GM23338 (cell line): ENCODE results near the gene ILF2. TPM values are rescaled to one million over a fixed set of nuclear protein-coding genes. Genes with fewer than 3 reads are reported as not detected.

Experiments used
- ATAC-seq: fragments of 200-7000 bp; cut with Tn5 transposase; 3 replicates; pipeline ENCODE4 v1.9.1; 2020
- DNase-seq: peaks from one replicate; pipeline ENCODE4 v3.0.0-alpha.2; 2015; ENCODE audit warnings: low spot score
- H2AFZ ChIP-seq: fragments of 200-600 bp; sonication (generic); 2 replicates; pipeline ENCODE4 v1.8.0; 2016; ENCODE audit warnings: antibody characterized with exemption, mild to moderate bottlenecking, moderate library complexity
- H3F3A ChIP-seq: fragments of 200-600 bp; sonication (generic); replicated peaks from 2 replicates; pipeline ENCODE4 v1.8.0; 2017; ENCODE audit warnings: antibody characterized with exemption, mixed run types, low read depth
- H3K27ac ChIP-seq: fragments of 200-600 bp; sonication (generic); 2 replicates; pipeline ENCODE4 v1.6.1; 2016; ENCODE audit warnings: low read depth
- H3K27me3 ChIP-seq: fragments of 200-600 bp; sonication (generic); 2 replicates; pipeline ENCODE4 v1.8.0; 2016; ENCODE audit warnings: mild to moderate bottlenecking, mixed run types, moderate library complexity; ENCODE audit not compliant: insufficient read depth
- H3K36me3 ChIP-seq: fragments of 200-600 bp; sonication (generic); 2 replicates; pipeline ENCODE4 v1.8.0; 2016; ENCODE audit warnings: mild to moderate bottlenecking; ENCODE audit not compliant: insufficient read depth
- H3K4me1 ChIP-seq: fragments of 200-600 bp; sonication (generic); 2 replicates; pipeline ENCODE4 v1.8.0; 2016; ENCODE audit warnings: mild to moderate bottlenecking, moderate library complexity; ENCODE audit not compliant: insufficient read depth
- H3K4me2 ChIP-seq: fragments of 200-600 bp; sonication (generic); 2 replicates; pipeline ENCODE4 v1.7.1; 2017; ENCODE audit warnings: mixed run types
- H3K4me3 ChIP-seq: fragments of 200-600 bp; sonication (generic); 2 replicates; pipeline ENCODE4 v1.6.1; 2016; ENCODE audit warnings: mixed run types
- H3K79me2 ChIP-seq: fragments of 200-600 bp; sonication (generic); replicated peaks from 2 replicates; pipeline ENCODE4 v1.8.0; 2017; ENCODE audit warnings: mild to moderate bottlenecking; ENCODE audit not compliant: insufficient read depth
- H3K9me2 ChIP-seq: fragments of 200-600 bp; sonication (generic); 2 replicates; pipeline ENCODE4 v1.8.0; 2017; ENCODE audit not compliant: insufficient read depth
- H4K20me1 ChIP-seq: fragments of 200-600 bp; sonication (generic); replicated peaks from 2 replicates; pipeline ENCODE4 v1.8.0; 2017; ENCODE audit warnings: mild to moderate bottlenecking; ENCODE audit not compliant: insufficient read depth
- H3K27ac Mint-ChIP-seq: 2 replicates; pipeline ENCODE4 v1.8.0; 2020; ENCODE audit warnings: inconsistent platforms, mild to moderate bottlenecking, moderate library complexity, mixed read lengths
- H3K27me3 Mint-ChIP-seq: 3 replicates; pipeline ENCODE4 v1.8.0; 2022; ENCODE audit warnings: low read depth, mild to moderate bottlenecking, moderate library complexity, mixed read lengths, inconsistent platforms; ENCODE audit not compliant: insufficient read depth, poor library complexity
- H3K36me3 Mint-ChIP-seq: 3 replicates; pipeline ENCODE4 v1.8.0; 2021; ENCODE audit warnings: low read depth, mild to moderate bottlenecking, inconsistent platforms, moderate library complexity, mixed read lengths
- H3K4me1 Mint-ChIP-seq: 3 replicates; pipeline ENCODE4 v1.8.0; 2020; ENCODE audit warnings: mild to moderate bottlenecking, inconsistent platforms, mixed read lengths
- H3K4me3 Mint-ChIP-seq: 3 replicates; pipeline ENCODE4 v1.8.0; 2021; ENCODE audit warnings: moderate library complexity, mild to moderate bottlenecking, inconsistent platforms, mixed read lengths
- H3K9me3 Mint-ChIP-seq: 3 replicates; pipeline ENCODE4 v1.8.0; 2020; ENCODE audit warnings: moderate library complexity, mild to moderate bottlenecking, inconsistent platforms, mixed read lengths
- CREB1 ChIP-seq: fragments of 250-450 bp; sonication (Bioruptor Pico); IDR thresholded peaks from 2 replicates; pipeline ENCODE4 v1.5.0; 2020; ENCODE audit warnings: low read depth, mild to moderate bottlenecking, moderate library complexity
- EZH2 ChIP-seq: fragments of 200-600 bp; sonication (generic); IDR thresholded peaks from one replicate; pipeline ENCODE4 v1.8.0; 2017; ENCODE audit warnings: antibody characterized with exemption, mild to moderate bottlenecking, low read depth; ENCODE audit not compliant: unreplicated experiment
- EZH2phosphoT487 ChIP-seq: fragments of 200-600 bp; sonication (generic); IDR thresholded peaks from one replicate; pipeline ENCODE4 v1.8.1; 2018; ENCODE audit warnings: antibody characterized with exemption; ENCODE audit not compliant: unreplicated experiment
- JUNB ChIP-seq: IDR thresholded peaks from one replicate; pipeline ENCODE4 v1.6.1; 2016; ENCODE audit warnings: antibody characterized with exemption; ENCODE audit not compliant: unreplicated experiment
- NANOG ChIP-seq: IDR thresholded peaks from 2 replicates; pipeline ENCODE4 v1.6.1; 2016; ENCODE audit warnings: antibody characterized with exemption, borderline replicate concordance
- POLR2AphosphoS5 ChIP-seq: IDR thresholded peaks from 2 replicates; pipeline ENCODE4 v1.6.1; 2016; ENCODE audit warnings: antibody characterized with exemption, low read depth
- STAT1 ChIP-seq: IDR thresholded peaks from one replicate; pipeline ENCODE4 v1.6.1; 2016; ENCODE audit warnings: antibody characterized with exemption; ENCODE audit not compliant: unreplicated experiment
- ZNF114 ChIP-seq: fragments of 250-450 bp; sonication (Bioruptor Pico); IDR thresholded peaks from 2 replicates; pipeline ENCODE4 v1.5.0; 2020; ENCODE audit warnings: mild to moderate bottlenecking, moderate library complexity
- ZNF331 ChIP-seq: fragments of 250-450 bp; sonication (Bioruptor Pico); IDR thresholded peaks from 2 replicates; pipeline ENCODE4 v1.5.0; 2020; ENCODE audit warnings: low read depth, mild to moderate bottlenecking, moderate library complexity
- polyA plus RNA-seq: library from polyadenylated mRNA; unstranded; fragments of >200 nt; fragmentation: Nextera tagmentation; extraction: Ambion mirVana; gene quantifications from 2 replicates; pipeline ENCODE4 v1.2.1, GENCODE V29; 2016
- total RNA-seq: library from RNA; depleted of rRNA; stranded (reverse); fragments of >200 nt; shearing (Covaris generic); gene quantifications from 2 replicates; pipeline ENCODE4 v1.2.3, GENCODE V29; 2014
- TF ChIP-seq, protein P1 (sequence below): IDR thresholded peaks from 2 replicates; pipeline ENCODE4 v1.6.1; 2016; ENCODE audit warnings: antibody characterized with exemption
- TF ChIP-seq, protein P2 (sequence below): fragments of 250-450 bp; sonication (Bioruptor Pico); IDR thresholded peaks from 2 replicates; pipeline ENCODE4 v1.5.0; 2020; ENCODE audit warnings: mild to moderate bottlenecking, moderate library complexity
- TF ChIP-seq, protein P3 (sequence below), 2 experiments: fragments of 200-600 bp in 1 of 2; sonication (generic) in 1 of 2; conservative IDR thresholded peaks; 2 replicates each; pipeline versions ENCODE4 v1.5.1 to v1.6.1; 2016 to 2017; ENCODE audit warnings: antibody characterized with exemption in 2 of 2, low read depth in 2 of 2, mild to moderate bottlenecking in 2 of 2, moderate library complexity in 1 of 2
- TF ChIP-seq, protein P4 (sequence below): IDR thresholded peaks from one replicate; pipeline ENCODE4 v1.6.1; 2018; ENCODE audit warnings: antibody characterized with exemption; ENCODE audit not compliant: unreplicated experiment

The ILF2 gene
- total and polyA plus RNA-seq, 2 experiments from 2014 or later, result 214 to 337 TPM

DNA sequence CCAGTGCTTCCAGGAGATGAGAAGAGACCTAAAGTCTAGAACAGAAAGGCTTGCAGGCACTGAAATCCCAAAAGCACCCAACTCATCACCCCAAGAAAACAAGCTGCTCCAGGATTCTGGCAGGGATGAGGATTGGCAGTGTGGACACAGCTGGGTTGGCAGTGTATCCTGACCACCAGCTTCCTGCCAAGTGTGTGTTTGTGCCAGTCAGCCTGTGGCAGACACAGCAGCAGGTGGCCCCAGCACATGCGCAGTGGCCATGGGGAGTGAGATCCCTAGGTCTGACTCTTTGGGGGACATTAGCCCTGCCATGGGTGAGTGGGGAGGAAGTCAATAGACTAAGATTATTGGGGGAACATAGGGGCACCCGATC is 20.9 kb downstream of the ILF2 start:
- no peak overlapping the region for H3K4me3 ChIP-seq
- peaks cover 9% of the 10 kb centered on the region for H3K36me3 ChIP-seq
- ATAC-seq (no peak), DNase-seq (no peak)
- no peak overlapping the region for H2AFZ ChIP-seq
- H3K4me1 ChIP-seq, result no peaks in the 10 kb centered on the region
- no peaks in the 10 kb centered on the region for H3K27me3 ChIP-seq
- Mint-ChIP-seq H3K4me3 (no peak overlapping the region), H3K4me1 (peaks cover 6% of the 10 kb centered on the region), H3K27me3 (peaks cover 12% of the 10 kb centered on the region), H3K36me3 (peaks cover 19% of the 10 kb centered on the region), H3K9me3 (no peaks in the 10 kb centered on the region), H3K27ac (no peak overlapping the region)
- H3F3A ChIP-seq, result peaks cover 24% of the 10 kb centered on the region
- H3K4me2 ChIP-seq, result no peak overlapping the region
- no peak for TF ChIP-seq STAT1
- TF ChIP-seq, protein P1, sequence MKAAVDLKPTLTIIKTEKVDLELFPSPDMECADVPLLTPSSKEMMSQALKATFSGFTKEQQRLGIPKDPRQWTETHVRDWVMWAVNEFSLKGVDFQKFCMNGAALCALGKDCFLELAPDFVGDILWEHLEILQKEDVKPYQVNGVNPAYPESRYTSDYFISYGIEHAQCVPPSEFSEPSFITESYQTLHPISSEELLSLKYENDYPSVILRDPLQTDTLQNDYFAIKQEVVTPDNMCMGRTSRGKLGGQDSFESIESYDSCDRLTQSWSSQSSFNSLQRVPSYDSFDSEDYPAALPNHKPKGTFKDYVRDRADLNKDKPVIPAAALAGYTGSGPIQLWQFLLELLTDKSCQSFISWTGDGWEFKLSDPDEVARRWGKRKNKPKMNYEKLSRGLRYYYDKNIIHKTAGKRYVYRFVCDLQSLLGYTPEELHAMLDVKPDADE, result no peak
- no peak for TF ChIP-seq EZH2phosphoT487
- TF ChIP-seq, protein P2, sequence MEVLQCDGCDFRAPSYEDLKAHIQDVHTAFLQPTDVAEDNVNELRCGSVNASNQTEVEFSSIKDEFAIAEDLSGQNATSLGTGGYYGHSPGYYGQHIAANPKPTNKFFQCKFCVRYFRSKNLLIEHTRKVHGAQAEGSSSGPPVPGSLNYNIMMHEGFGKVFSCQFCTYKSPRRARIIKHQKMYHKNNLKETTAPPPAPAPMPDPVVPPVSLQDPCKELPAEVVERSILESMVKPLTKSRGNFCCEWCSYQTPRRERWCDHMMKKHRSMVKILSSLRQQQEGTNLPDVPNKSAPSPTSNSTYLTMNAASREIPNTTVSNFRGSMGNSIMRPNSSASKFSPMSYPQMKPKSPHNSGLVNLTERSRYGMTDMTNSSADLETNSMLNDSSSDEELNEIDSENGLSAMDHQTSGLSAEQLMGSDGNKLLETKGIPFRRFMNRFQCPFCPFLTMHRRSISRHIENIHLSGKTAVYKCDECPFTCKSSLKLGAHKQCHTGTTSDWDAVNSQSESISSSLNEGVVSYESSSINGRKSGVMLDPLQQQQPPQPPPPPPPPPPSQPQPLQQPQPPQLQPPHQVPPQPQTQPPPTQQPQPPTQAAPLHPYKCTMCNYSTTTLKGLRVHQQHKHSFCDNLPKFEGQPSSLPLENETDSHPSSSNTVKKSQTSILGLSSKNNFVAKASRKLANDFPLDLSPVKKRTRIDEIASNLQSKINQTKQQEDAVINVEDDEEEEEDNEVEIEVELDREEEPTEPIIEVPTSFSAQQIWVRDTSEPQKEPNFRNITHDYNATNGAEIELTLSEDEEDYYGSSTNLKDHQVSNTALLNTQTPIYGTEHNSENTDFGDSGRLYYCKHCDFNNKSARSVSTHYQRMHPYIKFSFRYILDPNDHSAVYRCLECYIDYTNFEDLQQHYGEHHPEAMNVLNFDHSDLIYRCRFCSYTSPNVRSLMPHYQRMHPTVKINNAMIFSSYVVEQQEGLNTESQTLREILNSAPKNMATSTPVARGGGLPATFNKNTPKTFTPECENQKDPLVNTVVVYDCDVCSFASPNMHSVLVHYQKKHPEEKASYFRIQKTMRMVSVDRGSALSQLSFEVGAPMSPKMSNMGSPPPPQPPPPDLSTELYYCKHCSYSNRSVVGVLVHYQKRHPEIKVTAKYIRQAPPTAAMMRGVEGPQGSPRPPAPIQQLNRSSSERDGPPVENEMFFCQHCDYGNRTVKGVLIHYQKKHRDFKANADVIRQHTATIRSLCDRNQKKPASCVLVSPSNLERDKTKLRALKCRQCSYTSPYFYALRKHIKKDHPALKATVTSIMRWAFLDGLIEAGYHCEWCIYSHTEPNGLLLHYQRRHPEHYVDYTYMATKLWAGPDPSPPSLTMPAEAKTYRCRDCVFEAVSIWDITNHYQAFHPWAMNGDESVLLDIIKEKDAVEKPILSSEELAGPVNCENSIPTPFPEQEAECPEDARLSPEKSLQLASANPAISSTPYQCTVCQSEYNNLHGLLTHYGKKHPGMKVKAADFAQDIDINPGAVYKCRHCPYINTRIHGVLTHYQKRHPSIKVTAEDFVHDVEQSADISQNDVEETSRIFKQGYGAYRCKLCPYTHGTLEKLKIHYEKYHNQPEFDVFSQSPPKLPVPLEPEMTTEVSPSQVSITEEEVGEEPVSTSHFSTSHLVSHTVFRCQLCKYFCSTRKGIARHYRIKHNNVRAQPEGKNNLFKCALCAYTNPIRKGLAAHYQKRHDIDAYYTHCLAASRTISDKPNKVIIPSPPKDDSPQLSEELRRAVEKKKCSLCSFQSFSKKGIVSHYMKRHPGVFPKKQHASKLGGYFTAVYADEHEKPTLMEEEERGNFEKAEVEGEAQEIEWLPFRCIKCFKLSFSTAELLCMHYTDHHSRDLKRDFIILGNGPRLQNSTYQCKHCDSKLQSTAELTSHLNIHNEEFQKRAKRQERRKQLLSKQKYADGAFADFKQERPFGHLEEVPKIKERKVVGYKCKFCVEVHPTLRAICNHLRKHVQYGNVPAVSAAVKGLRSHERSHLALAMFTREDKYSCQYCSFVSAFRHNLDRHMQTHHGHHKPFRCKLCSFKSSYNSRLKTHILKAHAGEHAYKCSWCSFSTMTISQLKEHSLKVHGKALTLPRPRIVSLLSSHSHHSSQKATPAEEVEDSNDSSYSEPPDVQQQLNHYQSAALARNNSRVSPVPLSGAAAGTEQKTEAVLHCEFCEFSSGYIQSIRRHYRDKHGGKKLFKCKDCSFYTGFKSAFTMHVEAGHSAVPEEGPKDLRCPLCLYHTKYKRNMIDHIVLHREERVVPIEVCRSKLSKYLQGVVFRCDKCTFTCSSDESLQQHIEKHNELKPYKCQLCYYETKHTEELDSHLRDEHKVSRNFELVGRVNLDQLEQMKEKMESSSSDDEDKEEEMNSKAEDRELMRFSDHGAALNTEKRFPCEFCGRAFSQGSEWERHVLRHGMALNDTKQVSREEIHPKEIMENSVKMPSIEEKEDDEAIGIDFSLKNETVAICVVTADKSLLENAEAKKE (CRISPR knock-in tag), result no peak
- TF ChIP-seq ZNF114, result no peak
- TF ChIP-seq, protein P3, sequence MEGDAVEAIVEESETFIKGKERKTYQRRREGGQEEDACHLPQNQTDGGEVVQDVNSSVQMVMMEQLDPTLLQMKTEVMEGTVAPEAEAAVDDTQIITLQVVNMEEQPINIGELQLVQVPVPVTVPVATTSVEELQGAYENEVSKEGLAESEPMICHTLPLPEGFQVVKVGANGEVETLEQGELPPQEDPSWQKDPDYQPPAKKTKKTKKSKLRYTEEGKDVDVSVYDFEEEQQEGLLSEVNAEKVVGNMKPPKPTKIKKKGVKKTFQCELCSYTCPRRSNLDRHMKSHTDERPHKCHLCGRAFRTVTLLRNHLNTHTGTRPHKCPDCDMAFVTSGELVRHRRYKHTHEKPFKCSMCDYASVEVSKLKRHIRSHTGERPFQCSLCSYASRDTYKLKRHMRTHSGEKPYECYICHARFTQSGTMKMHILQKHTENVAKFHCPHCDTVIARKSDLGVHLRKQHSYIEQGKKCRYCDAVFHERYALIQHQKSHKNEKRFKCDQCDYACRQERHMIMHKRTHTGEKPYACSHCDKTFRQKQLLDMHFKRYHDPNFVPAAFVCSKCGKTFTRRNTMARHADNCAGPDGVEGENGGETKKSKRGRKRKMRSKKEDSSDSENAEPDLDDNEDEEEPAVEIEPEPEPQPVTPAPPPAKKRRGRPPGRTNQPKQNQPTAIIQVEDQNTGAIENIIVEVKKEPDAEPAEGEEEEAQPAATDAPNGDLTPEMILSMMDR (conservative IDR thresholded peaks at IDR 0.05; ENCODE audit: low read depth in 2 of 2), result no peak
- TF ChIP-seq ZNF331, result no peak
- TF ChIP-seq EZH2, result no peak
- no peak for TF ChIP-seq CREB1 (CRISPR knock-in tag)
- TF ChIP-seq, protein P4, sequence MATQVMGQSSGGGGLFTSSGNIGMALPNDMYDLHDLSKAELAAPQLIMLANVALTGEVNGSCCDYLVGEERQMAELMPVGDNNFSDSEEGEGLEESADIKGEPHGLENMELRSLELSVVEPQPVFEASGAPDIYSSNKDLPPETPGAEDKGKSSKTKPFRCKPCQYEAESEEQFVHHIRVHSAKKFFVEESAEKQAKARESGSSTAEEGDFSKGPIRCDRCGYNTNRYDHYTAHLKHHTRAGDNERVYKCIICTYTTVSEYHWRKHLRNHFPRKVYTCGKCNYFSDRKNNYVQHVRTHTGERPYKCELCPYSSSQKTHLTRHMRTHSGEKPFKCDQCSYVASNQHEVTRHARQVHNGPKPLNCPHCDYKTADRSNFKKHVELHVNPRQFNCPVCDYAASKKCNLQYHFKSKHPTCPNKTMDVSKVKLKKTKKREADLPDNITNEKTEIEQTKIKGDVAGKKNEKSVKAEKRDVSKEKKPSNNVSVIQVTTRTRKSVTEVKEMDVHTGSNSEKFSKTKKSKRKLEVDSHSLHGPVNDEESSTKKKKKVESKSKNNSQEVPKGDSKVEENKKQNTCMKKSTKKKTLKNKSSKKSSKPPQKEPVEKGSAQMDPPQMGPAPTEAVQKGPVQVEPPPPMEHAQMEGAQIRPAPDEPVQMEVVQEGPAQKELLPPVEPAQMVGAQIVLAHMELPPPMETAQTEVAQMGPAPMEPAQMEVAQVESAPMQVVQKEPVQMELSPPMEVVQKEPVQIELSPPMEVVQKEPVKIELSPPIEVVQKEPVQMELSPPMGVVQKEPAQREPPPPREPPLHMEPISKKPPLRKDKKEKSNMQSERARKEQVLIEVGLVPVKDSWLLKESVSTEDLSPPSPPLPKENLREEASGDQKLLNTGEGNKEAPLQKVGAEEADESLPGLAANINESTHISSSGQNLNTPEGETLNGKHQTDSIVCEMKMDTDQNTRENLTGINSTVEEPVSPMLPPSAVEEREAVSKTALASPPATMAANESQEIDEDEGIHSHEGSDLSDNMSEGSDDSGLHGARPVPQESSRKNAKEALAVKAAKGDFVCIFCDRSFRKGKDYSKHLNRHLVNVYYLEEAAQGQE, result no peak
- no peak for TF ChIP-seq NANOG
- no peak for TF ChIP-seq POLR2AphosphoS5
- TF ChIP-seq JUNB, result no peak
- H3K27ac ChIP-seq, result no peak overlapping the region
- no peaks in the 10 kb centered on the region for H3K9me2 ChIP-seq
- no peaks in the 10 kb centered on the region for H3K79me2 ChIP-seq
- H4K20me1 ChIP-seq, result peaks cover 14% of the 10 kb centered on the region
